ENCODE measurements around the gene RTKN.
"Not testable (repeated sequence)": the region's sequence is repeated elsewhere in the genome, so short reads cannot be mapped to it uniquely, and the experiment has no call there.

RTKN gene

GRCh38 chr2:74448771-74449170 lies 7.0 kb upstream of the RTKN start:
- peak; percentile 74 for DNase-seq (ENCODE audit: low read depth)
- no peak for TF ChIP-seq CTCF (conservative IDR thresholded peaks at IDR 0.05; ENCODE audit: control insufficient read depth, insufficient read depth, low read depth, low read length)
- H3K4me3 ChIP-seq (ENCODE audit: control insufficient read depth, low read depth, low read length): no peak overlapping the region

- no peak overlapping the region for H3K4me3 ChIP-seq (ENCODE audit: control insufficient read depth, low read depth, low read length)
- TF ChIP-seq CTCF (conservative IDR thresholded peaks at IDR 0.05; ENCODE audit: control insufficient read depth, insufficient read depth, low read depth, low read length): no peak
- DNase-seq (ENCODE audit: low read depth): no peak
These were observed 5.7 kb upstream of the RTKN start for GRCh38 chr2:74447230-74447999.

GRCh38 chr2:74444498-74445318 lies 3.0 kb upstream of the RTKN start:
- DNase-seq (ENCODE audit: low read depth): no peak
- no peak overlapping the region for H3K4me3 ChIP-seq (ENCODE audit: control insufficient read depth, low read depth, low read length)
- no peak for TF ChIP-seq CTCF (conservative IDR thresholded peaks at IDR 0.05; ENCODE audit: control insufficient read depth, insufficient read depth, low read depth, low read length)

GRCh38 chr2:74442483-74443297 lies 953 bp upstream of the RTKN start:
- H3K4me3 ChIP-seq (ENCODE audit: control insufficient read depth, low read depth, low read length); DNase-seq (ENCODE audit: low read depth): not testable (repeated sequence)

- H3K4me3 ChIP-seq (ENCODE audit: control insufficient read depth, low read depth, low read length): no peak overlapping the region
- TF ChIP-seq CTCF (conservative IDR thresholded peaks at IDR 0.05; ENCODE audit: control insufficient read depth, insufficient read depth, low read depth, low read length): no peak
- DNase-seq (ENCODE audit: low read depth): no peak
These were observed 507 bp downstream of the RTKN start for GRCh38 chr2:74441170-74441689.

GRCh38 chr2:74440378-74441169 lies 1.2 kb downstream of the RTKN start:
- H3K4me3 ChIP-seq (ENCODE audit: control insufficient read depth, low read depth, low read length): peak overlapping the region; percentile 57

More at GRCh38 chr2:74440378-74441169, 1.2 kb downstream of the RTKN start:
- TF ChIP-seq CTCF (conservative IDR thresholded peaks at IDR 0.05; ENCODE audit: control insufficient read depth, insufficient read depth, low read depth, low read length): no peak
- peak; percentile 68 for DNase-seq (ENCODE audit: low read depth)
